ENCODE measurements around the gene CDC42EP3. TPM values are rescaled to one million over a fixed set of nuclear protein-coding genes. Genes with fewer than 3 reads are reported as not detected.

CDC42EP3 gene
- total RNA-seq, 4 donors from 2014 or later = 9.0 to 38.0 (median 23.5) TPM

GRCh38 chr2:37645362-37645761 lies 26.1 kb downstream of the CDC42EP3 start:
- 62% methylated on average over 6 of the region's 6 CpGs for WGBS
- Histone ChIP-seq H3K9me3 (no peaks in the 10 kb centered on the region), H3K27me3 (no peaks in the 10 kb centered on the region), H3K4me1 (no peaks in the 10 kb centered on the region), H3K4me3 (no peak overlapping the region), H3K36me3 (peaks cover 9% of the 10 kb centered on the region), H3K27ac (no peak overlapping the region)
- DNase-seq (ENCODE audit: low spot score in 2 of 2) = no peak
- TF ChIP-seq EP300 (IDR thresholded peaks at IDR 0.05) (no peak), CTCF (IDR thresholded peaks at IDR 0.05) (no peak), POLR2A (IDR thresholded peaks at IDR 0.05) (no peak), POLR2AphosphoS5 (IDR thresholded peaks at IDR 0.05) (no peak)

- no peaks in the 10 kb centered on the region for H3K9me3 ChIP-seq
- DNase-seq (ENCODE audit: low spot score in 2 of 2) = no peak
- H3K4me1 ChIP-seq = no peaks in the 10 kb centered on the region
- H3K36me3 ChIP-seq = peaks cover 9% of the 10 kb centered on the region
- H3K4me3 ChIP-seq = no peak overlapping the region
- H3K27ac ChIP-seq = no peak overlapping the region
- WGBS = 79% methylated on average over 5 of the region's 5 CpGs
- no peaks in the 10 kb centered on the region for H3K27me3 ChIP-seq
- TF ChIP-seq EP300 (IDR thresholded peaks at IDR 0.05) (no peak), POLR2AphosphoS5 (IDR thresholded peaks at IDR 0.05) (no peak), CTCF (IDR thresholded peaks at IDR 0.05) (no peak), POLR2A (IDR thresholded peaks at IDR 0.05) (no peak)
These were observed 27.3 kb downstream of the CDC42EP3 start for GRCh38 chr2:37644191-37644590.

- Histone ChIP-seq H3K27me3 (no peaks in the 10 kb centered on the region), H3K36me3 (peaks cover 9% of the 10 kb centered on the region), H3K27ac (no peak overlapping the region), H3K4me1 (no peaks in the 10 kb centered on the region), H3K9me3 (no peaks in the 10 kb centered on the region), H3K4me3 (no peak overlapping the region)
- 91% methylated on average over 5 of the region's 5 CpGs for WGBS
- DNase-seq (ENCODE audit: low spot score in 2 of 2) = no peak
- TF ChIP-seq POLR2A (IDR thresholded peaks at IDR 0.05) = no peak
- TF ChIP-seq POLR2AphosphoS5 (IDR thresholded peaks at IDR 0.05) = no peak
- no peak for TF ChIP-seq EP300 (IDR thresholded peaks at IDR 0.05)
- TF ChIP-seq CTCF (IDR thresholded peaks at IDR 0.05) = no peak
These were observed 27.7 kb downstream of the CDC42EP3 start for GRCh38 chr2:37643730-37644078.

GRCh38 chr2:37642907-37643729 lies 28.3 kb downstream of the CDC42EP3 start:
- H3K4me3 ChIP-seq = no peak overlapping the region
- H3K27ac ChIP-seq = no peak overlapping the region
- H3K9me3 ChIP-seq = no peaks in the 10 kb centered on the region
- peaks cover 9% of the 10 kb centered on the region for H3K36me3 ChIP-seq
- WGBS = 89% methylated on average over 6 of the region's 6 CpGs
- peaks cover 2% of the 10 kb centered on the region for H3K4me1 ChIP-seq
- H3K27me3 ChIP-seq = no peaks in the 10 kb centered on the region
- TF ChIP-seq EP300 (IDR thresholded peaks at IDR 0.05) (no peak), POLR2A (IDR thresholded peaks at IDR 0.05) (no peak), CTCF (IDR thresholded peaks at IDR 0.05) (no peak), POLR2AphosphoS5 (IDR thresholded peaks at IDR 0.05) (no peak)
- no peak for DNase-seq (ENCODE audit: low spot score in 2 of 2)

GRCh38 chr2:37641582-37642171 lies 29.8 kb downstream of the CDC42EP3 start:
- TF ChIP-seq POLR2AphosphoS5 (IDR thresholded peaks at IDR 0.05) (no peak), EP300 (IDR thresholded peaks at IDR 0.05) (no peak), POLR2A (IDR thresholded peaks at IDR 0.05) (no peak), CTCF (IDR thresholded peaks at IDR 0.05) (no peak)
- WGBS = 26% methylated on average over 7 of the region's 7 CpGs
- H3K9me3 ChIP-seq = no peaks in the 10 kb centered on the region
- H3K36me3 ChIP-seq = peaks cover 9% of the 10 kb centered on the region
- DNase-seq (ENCODE audit: low spot score in 2 of 2) = no peak
- no peaks in the 10 kb centered on the region for H3K27me3 ChIP-seq
- no peak overlapping the region for H3K27ac ChIP-seq
- H3K4me3 ChIP-seq = no peak overlapping the region
- peaks cover 6% of the 10 kb centered on the region for H3K4me1 ChIP-seq
